HepG2 (cell line): ENCODE results near the gene DCDC1. TPM values are rescaled to one million over a fixed set of nuclear protein-coding genes. Genes with fewer than 3 reads are reported as not detected.

Source experiments
- ATAC-seq: fragments of 200-7000 bp; cut with Tn5 transposase; 3 replicates; pipeline ENCODE4 v1.9.1; 2020; ENCODE audit warnings: mild to moderate bottlenecking, moderate library complexity
- BruUV-seq: library from RNA; stranded (reverse); fragments of 400-500 nt; replicated peaks from 2 replicates; lab custom pipeline; 2021; lab: Mats Ljungman, UMichigan
- CTCF ChIA-PET: fragments of 300-600 bp; formaldehyde crosslinking; extraction: SDS; loops from one replicate; lab custom pipeline; 2021; ENCODE audit warnings: low total read pairs, inconsistent platforms, low intra/inter-chr PET ratio; lab: Yijun Ruan, JAX
- POLR2A ChIA-PET: fragments of 350-600 bp; sonication (Branson Sonifier 250); formaldehyde crosslinking; loops from one replicate; lab custom pipeline; 2020; ENCODE audit warnings: antibody characterized with exemption, inconsistent platforms; lab: Yijun Ruan, JAX
- DNase-seq: peaks from one replicate; pipeline ENCODE4 v3.0.0-alpha.2; 2015; ENCODE audit warnings: low spot score
- FAIRE-seq: peaks from 3 replicates; lab custom pipeline; 2011; peaks lifted over from hg19 to GRCh38; lab: Jason Lieb, UNC
- H2AFZ ChIP-seq: one replicate; pipeline ENCODE4 v1.6.1; 2011; ENCODE audit warnings: low read length, inconsistent platforms
- H3K27ac ChIP-seq: fragments of 300-600 bp; 3 replicates; pipeline ENCODE4 v1.8.0; 2011; ENCODE audit warnings: mixed run types, mild to moderate bottlenecking, mixed read lengths, low read length, inconsistent platforms; ENCODE audit not compliant: insufficient read depth; ENCODE audit errors: extremely low read length
- H3K27me3 ChIP-seq, 2 experiments: fragments of 200-600 bp in 1 of 2; 2 replicates in 1 of 2; 3 replicates in 1 of 2; pipeline versions ENCODE4 v1.6.0 to v1.8.0; 2011; ENCODE audit warnings: low read length in 2 of 2, mild to moderate bottlenecking in 2 of 2, moderate library complexity in 2 of 2, inconsistent platforms in 1 of 2; ENCODE audit not compliant: insufficient read depth in 2 of 2, control insufficient read depth in 1 of 2
- H3K36me3 ChIP-seq, 2 experiments: fragments of 200-600 bp in 1 of 2; replicated peaks in 1 of 2; 2 replicates in 1 of 2; 3 replicates in 1 of 2; pipeline versions ENCODE4 v1.5.1 to v1.8.0; 2011; ENCODE audit warnings: low read length in 2 of 2, inconsistent platforms in 1 of 2; ENCODE audit not compliant: insufficient read depth in 2 of 2, control insufficient read depth in 1 of 2
- H3K4me1 ChIP-seq: 2 replicates; pipeline ENCODE4 v1.5.1; 2012; ENCODE audit warnings: low read length, inconsistent platforms; ENCODE audit not compliant: insufficient read depth
- H3K4me2 ChIP-seq: 2 replicates; pipeline ENCODE4 v1.6.0; 2011; ENCODE audit warnings: low read depth, low read length, inconsistent platforms
- H3K4me3 ChIP-seq, 3 experiments: fragments of 200-600 bp in 1 of 3; sonication (generic), shearing (Covaris generic) in 1 of 3; replicated peaks in 1 of 3; 2 replicates each; pipeline ENCODE4 v1.5.1; 2011 to 2016; ENCODE audit warnings: low read length in 3 of 3, inconsistent platforms in 2 of 3, low read depth in 2 of 3, mild to moderate bottlenecking in 2 of 3, control low read depth in 1 of 3, mixed read lengths in 1 of 3; ENCODE audit not compliant: insufficient read depth in 1 of 3
- H3K79me2 ChIP-seq: one replicate; pipeline ENCODE4 v1.6.1; 2011; ENCODE audit warnings: low read length, inconsistent platforms; ENCODE audit not compliant: insufficient read depth
- H3K9ac ChIP-seq: 2 replicates; pipeline ENCODE4 v1.6.0; 2011; ENCODE audit warnings: mild to moderate bottlenecking, low read depth, low read length, inconsistent platforms; ENCODE audit not compliant: insufficient read depth
- H3K9me3 ChIP-seq: 2 replicates; pipeline ENCODE4 v1.5.1; 2012; ENCODE audit warnings: mild to moderate bottlenecking, low read length
- H4K20me1 ChIP-seq: 2 replicates; pipeline ENCODE4 v1.6.0; 2011; ENCODE audit warnings: inconsistent platforms, mild to moderate bottlenecking, low read length, moderate library complexity; ENCODE audit not compliant: insufficient read depth
- EED ChIP-seq: sonication (generic); formaldehyde crosslinking; IDR thresholded peaks from 2 replicates; pipeline ENCODE4 v1.5.0; 2020; ENCODE audit warnings: mild to moderate bottlenecking, missing genetic modification reagents
- MAF1 ChIP-seq: sonication (generic); formaldehyde crosslinking; IDR thresholded peaks from 2 replicates; pipeline ENCODE4 v1.5.0; 2020; ENCODE audit warnings: missing genetic modification reagents, borderline replicate concordance
- SCMH1 ChIP-seq: sonication (generic); formaldehyde crosslinking; IDR thresholded peaks from 2 replicates; pipeline ENCODE4 v1.9.0; 2021; ENCODE audit warnings: missing genetic modification reagents, mild to moderate bottlenecking, borderline replicate concordance
- ZNF562 ChIP-seq: sonication (generic); formaldehyde crosslinking; IDR thresholded peaks from 2 replicates; pipeline ENCODE4 v1.8.0; 2022; ENCODE audit warnings: missing genetic modification reagents, borderline replicate concordance
- ZNF614 ChIP-seq: IDR thresholded peaks from 2 replicates; pipeline ENCODE4 v1.6.1; 2018; ENCODE audit warnings: missing biosample characterization, missing genetic modification reagents, inconsistent platforms, borderline replicate concordance
- WGBS: methylation state at CpG from one replicate; pipeline ENCODE4 v1.1.6; 2017; ENCODE audit warnings: low lambda C conversion rate; 5-methylcytosine and 5-hydroxymethylcytosine counted together
- in situ Hi-C: cut with HindIII; loops from 2 replicates; pipeline ENCODE4 v1.10.0; 2017; ENCODE audit warnings: low pct_unique_long_range_greater_than_20kb; ENCODE audit not compliant: extremely low pct_ligation_motif_present
- intact Hi-C: fragments of 100-400 bp; cut with micrococcal nuclease; formaldehyde crosslinking; loops from one replicate; pipeline ENCODE4 v1.10.0; 2022; ENCODE audit not compliant: unreplicated experiment
- polyA plus RNA-seq, 8 experiments: library from polyadenylated mRNA; depleted of rRNA in 3 of 8; stranded (reverse) in 7 of 8; unstranded in 1 of 8; fragments of >200 nt; fragmentation: Illumina TruSeq in 4 of 8; extraction: Trizol in 4 of 8; gene quantifications; 2 replicates each; pipeline versions ENCODE4 v1.2.1 to v1.2.3, GENCODE V29; 2011 to 2016; ENCODE audit warnings: low read depth in 4 of 8, missing spikeins in 1 of 8, mixed read lengths in 1 of 8; ENCODE audit not compliant: insufficient read depth in 1 of 8
- total RNA-seq, 5 experiments: library from RNA; depleted of rRNA; stranded (reverse); fragments of >200 nt; fragmentation: Illumina TruSeq; extraction: Trizol; gene quantifications; 2 replicates each; pipeline ENCODE4 v1.2.3, GENCODE V29; 2016; ENCODE audit warnings: low read depth in 1 of 5
- TF ChIP-seq, protein P1 (sequence below): sonication (generic); formaldehyde crosslinking; IDR thresholded peaks from 2 replicates; pipeline ENCODE4 v1.5.1; 2020; ENCODE audit warnings: missing genetic modification reagents, mild to moderate bottlenecking, borderline replicate concordance
- TF ChIP-seq, protein P2 (sequence below): IDR thresholded peaks from 2 replicates; pipeline ENCODE4 v1.6.1; 2012; ENCODE audit warnings: low read depth, low read length, improper control_type of control experiment
- TF ChIP-seq, protein P3 (sequence below): sonication (generic); formaldehyde crosslinking; IDR thresholded peaks from 2 replicates; pipeline ENCODE4 v1.5.0; 2020; ENCODE audit warnings: mild to moderate bottlenecking, missing genetic modification reagents, borderline replicate concordance

DCDC1 gene
- total and polyA plus RNA-seq, 2 of the 13 experiments (the other 11 are each of a cell fraction or from before 2014, with no cell fraction given) = 0.12 to 0.27 TPM

DNA sequence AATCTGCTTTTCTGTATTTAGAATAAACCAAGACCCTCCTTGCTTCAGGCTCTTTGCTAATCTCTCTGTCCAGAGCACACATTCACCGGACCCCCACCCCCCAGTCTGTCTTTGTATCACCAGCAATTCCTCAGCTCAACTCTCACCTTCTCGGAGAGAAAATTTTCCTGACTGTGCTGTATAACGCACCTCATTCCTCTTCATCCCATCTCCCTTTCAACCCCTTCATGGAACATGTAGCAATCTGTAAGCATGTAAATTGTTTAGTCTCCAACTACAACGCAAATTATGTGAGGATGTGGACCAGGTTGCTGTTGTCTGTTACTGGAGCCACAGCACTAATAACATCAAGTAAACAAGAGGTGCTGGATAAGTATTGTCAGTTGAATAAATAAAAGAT is 349.8 kb downstream of the DCDC1 start:
- in situ Hi-C loops = no loop called here
- no peak for ATAC-seq
- ChIA-PET POLR2A (no interaction called here), CTCF (no interaction called here)
- Histone ChIP-seq H3K27ac (no peak overlapping the region), H3K9ac (no peak overlapping the region)
- TF ChIP-seq EED (CRISPR knock-in tag) = no peak
- TF ChIP-seq, protein P1, sequence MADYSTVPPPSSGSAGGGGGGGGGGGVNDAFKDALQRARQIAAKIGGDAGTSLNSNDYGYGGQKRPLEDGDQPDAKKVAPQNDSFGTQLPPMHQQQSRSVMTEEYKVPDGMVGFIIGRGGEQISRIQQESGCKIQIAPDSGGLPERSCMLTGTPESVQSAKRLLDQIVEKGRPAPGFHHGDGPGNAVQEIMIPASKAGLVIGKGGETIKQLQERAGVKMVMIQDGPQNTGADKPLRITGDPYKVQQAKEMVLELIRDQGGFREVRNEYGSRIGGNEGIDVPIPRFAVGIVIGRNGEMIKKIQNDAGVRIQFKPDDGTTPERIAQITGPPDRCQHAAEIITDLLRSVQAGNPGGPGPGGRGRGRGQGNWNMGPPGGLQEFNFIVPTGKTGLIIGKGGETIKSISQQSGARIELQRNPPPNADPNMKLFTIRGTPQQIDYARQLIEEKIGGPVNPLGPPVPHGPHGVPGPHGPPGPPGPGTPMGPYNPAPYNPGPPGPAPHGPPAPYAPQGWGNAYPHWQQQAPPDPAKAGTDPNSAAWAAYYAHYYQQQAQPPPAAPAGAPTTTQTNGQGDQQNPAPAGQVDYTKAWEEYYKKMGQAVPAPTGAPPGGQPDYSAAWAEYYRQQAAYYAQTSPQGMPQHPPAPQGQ = no peak
- no peak for TF ChIP-seq ZNF562
- TF ChIP-seq, protein P2, sequence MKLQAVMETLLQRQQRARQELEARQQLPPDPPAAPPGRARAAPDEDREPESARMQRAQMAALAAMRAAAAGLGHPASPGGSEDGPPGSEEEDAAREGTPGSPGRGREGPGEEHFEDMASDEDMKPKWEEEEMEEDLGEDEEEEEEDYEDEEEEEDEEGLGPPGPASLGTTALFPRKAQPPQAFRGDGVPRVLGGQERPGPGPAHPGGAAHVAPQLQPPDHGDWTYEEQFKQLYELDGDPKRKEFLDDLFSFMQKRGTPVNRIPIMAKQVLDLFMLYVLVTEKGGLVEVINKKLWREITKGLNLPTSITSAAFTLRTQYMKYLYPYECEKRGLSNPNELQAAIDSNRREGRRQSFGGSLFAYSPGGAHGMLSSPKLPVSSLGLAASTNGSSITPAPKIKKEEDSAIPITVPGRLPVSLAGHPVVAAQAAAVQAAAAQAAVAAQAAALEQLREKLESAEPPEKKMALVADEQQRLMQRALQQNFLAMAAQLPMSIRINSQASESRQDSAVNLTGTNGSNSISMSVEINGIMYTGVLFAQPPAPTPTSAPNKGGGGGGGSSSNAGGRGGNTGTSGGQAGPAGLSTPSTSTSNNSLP = no peak
- no peak for TF ChIP-seq MAF1 (CRISPR knock-in tag)
- TF ChIP-seq ZNF614 (CRISPR knock-in tag) = no peak
- TF ChIP-seq, protein P3, sequence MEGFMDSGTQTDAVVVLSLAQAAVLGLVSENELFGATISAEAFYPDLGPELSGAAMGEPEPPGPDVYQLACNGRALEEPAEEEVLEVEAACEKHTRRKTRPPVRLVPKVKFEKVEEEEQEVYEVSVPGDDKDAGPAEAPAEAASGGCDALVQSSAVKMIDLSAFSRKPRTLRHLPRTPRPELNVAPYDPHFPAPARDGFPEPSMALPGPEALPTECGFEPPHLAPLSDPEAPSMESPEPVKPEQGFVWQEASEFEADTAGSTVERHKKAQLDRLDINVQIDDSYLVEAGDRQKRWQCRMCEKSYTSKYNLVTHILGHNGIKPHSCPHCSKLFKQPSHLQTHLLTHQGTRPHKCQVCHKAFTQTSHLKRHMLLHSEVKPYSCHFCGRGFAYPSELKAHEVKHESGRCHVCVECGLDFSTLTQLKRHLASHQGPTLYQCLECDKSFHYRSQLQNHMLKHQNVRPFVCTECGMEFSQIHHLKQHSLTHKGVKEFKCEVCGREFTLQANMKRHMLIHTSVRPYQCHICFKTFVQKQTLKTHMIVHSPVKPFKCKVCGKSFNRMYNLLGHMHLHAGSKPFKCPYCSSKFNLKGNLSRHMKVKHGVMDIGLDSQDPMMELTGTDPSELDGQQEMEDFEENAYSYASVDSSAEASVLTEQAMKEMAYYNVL (CRISPR knock-in tag) = no peak
- TF ChIP-seq SCMH1 (CRISPR knock-in tag) = no peak
- TF ChIP-seq, all 625 proteins: peak for 0
- Histone ChIP-seq H3K36me3 (no peaks in the 10 kb centered on the region), H3K4me1 (no peaks in the 10 kb centered on the region), H4K20me1 (no peaks in the 10 kb centered on the region), H3K9me3 (no peaks in the 10 kb centered on the region), H3K27me3 (no peaks in the 10 kb centered on the region), H3K4me2 (no peak overlapping the region), H3K79me2 (no peaks in the 10 kb centered on the region), H2AFZ (no peak overlapping the region), H3K4me3 (no peak overlapping the region)
- DNase-seq = no peak
- no peak for FAIRE-seq
- WGBS = 22% methylated on average over 4 of the region's 4 CpGs
- intact Hi-C loops = no loop called here
- no TSS peak for BruUV-seq
